ENCODE data around the gene TOR4A. TPM values are rescaled to one million over a fixed set of nuclear protein-coding genes. Genes with fewer than 3 reads are reported as not detected.

TOR4A gene
- total RNA-seq, 2 experiments from 2014 or later: 11.7 to 22.3 TPM

DNA sequence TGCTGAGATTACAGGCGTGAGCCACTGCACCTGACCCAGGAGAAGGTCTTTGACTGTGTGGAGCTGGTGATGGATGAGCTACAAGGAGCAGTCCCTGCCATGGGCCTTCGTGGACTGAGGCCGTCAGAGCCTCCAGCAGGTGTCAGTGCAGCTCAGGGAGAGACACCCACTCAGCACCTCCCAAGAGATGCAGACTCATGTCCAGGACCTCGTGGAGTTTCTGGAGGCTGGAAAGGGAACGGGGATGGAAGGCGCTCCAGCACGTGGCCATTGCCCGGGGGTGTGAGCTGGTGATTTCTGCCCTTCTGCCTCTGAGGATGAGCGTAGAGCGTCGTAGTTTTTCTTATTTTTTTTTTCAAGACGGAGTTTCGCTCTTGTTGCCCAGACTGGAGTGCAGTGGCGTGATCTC lies 9.5 kb downstream of the TOR4A start:
- TF ChIP-seq, protein P1, sequence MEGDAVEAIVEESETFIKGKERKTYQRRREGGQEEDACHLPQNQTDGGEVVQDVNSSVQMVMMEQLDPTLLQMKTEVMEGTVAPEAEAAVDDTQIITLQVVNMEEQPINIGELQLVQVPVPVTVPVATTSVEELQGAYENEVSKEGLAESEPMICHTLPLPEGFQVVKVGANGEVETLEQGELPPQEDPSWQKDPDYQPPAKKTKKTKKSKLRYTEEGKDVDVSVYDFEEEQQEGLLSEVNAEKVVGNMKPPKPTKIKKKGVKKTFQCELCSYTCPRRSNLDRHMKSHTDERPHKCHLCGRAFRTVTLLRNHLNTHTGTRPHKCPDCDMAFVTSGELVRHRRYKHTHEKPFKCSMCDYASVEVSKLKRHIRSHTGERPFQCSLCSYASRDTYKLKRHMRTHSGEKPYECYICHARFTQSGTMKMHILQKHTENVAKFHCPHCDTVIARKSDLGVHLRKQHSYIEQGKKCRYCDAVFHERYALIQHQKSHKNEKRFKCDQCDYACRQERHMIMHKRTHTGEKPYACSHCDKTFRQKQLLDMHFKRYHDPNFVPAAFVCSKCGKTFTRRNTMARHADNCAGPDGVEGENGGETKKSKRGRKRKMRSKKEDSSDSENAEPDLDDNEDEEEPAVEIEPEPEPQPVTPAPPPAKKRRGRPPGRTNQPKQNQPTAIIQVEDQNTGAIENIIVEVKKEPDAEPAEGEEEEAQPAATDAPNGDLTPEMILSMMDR (conservative IDR thresholded peaks at IDR 0.05; ENCODE audit: low read length): peak; percentile 77
- no peak for TF ChIP-seq EZH2phosphoT487 (IDR thresholded peaks at IDR 0.05; ENCODE audit: borderline replicate concordance, low read depth, low read length)
- H3K27ac ChIP-seq (ENCODE audit: low read depth, low read length, poor library complexity, severe bottlenecking): peak overlapping the region; percentile 84
- intact Hi-C loops (cut with micrococcal nuclease; ENCODE audit: unreplicated experiment): loop anchor here (5.0 kb wide), 1 partner anchor 160 kb away; no protein-coding TSS in a partner anchor
- peak; percentile 75 for DNase-seq (ENCODE audit: low spot score)
- ChIA-PET CTCF (ENCODE audit: unreplicated experiment) (interaction anchor here (0.6 to 1.5 kb wide), 4 partner anchors 10 to 98 kb away, joined by 3 to 7 read pairs (median 6); partner anchors contain the start of gene TOR4A), POLR2A (interaction anchor here (0.6 to 1.4 kb wide), 3 partner anchors 10 to 123 kb away, joined by 3 to 4 read pairs (median 3); partner anchors contain the start of gene TOR4A)
- H2AFZ ChIP-seq (ENCODE audit: low read length): no peak overlapping the region
- no peaks in the 10 kb centered on the region for H3K79me2 ChIP-seq (ENCODE audit: insufficient read depth, low read depth, low read length)
- H3K4me1 ChIP-seq (ENCODE audit: insufficient read depth, low read length, poor library complexity, severe bottlenecking): peaks cover 40% of the 10 kb centered on the region
- no peaks in the 10 kb centered on the region for H3K9me2 ChIP-seq (ENCODE audit: insufficient read depth, low read length)
- peaks cover 11% of the 10 kb centered on the region for H3K36me3 ChIP-seq (ENCODE audit: insufficient read depth, low read length)
- H3K9me3 ChIP-seq (ENCODE audit: low read length): no peaks in the 10 kb centered on the region; the same call in 1 of the 2 replicates
- H3K4me3 ChIP-seq (ENCODE audit: low read depth, low read length, poor library complexity, severe bottlenecking): no peak overlapping the region
- peak overlapping the region; percentile 55; the same call in 1 of the 2 replicates for H3K4me2 ChIP-seq (ENCODE audit: low read length)
- no TSS peak for BruUV-seq (replicated peaks)
- no peaks in the 10 kb centered on the region for H4K20me1 ChIP-seq (ENCODE audit: insufficient read depth, low read length)

DNA sequence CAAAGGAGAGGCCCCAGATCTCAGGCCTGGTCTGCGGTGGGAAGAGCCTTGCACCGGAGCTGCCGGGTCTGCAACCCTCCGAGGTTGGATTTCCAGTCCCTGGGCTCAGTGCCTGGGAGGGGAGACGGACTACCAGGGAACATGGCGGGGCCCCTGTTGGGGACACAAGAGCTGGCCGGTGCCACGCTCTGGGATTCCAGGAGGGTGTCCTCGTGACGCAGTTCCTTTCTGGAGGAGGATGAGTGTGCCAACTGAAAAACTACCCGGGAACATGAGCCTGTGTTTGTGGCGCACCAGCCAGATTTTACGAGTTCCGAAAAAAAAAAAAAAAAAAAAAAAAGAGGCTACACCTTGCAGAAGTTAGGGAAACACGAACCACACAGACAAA lies 15.6 kb downstream of the TOR4A start:
- H3K36me3 ChIP-seq (ENCODE audit: insufficient read depth, low read length): no peaks in the 10 kb centered on the region
- ChIA-PET POLR2A (no interaction called here), CTCF (ENCODE audit: unreplicated experiment) (no interaction called here)
- DNase-seq (ENCODE audit: low spot score): no peak
- TF ChIP-seq, protein P1 (conservative IDR thresholded peaks at IDR 0.05; ENCODE audit: low read length): no peak
- TF ChIP-seq EZH2phosphoT487 (IDR thresholded peaks at IDR 0.05; ENCODE audit: borderline replicate concordance, low read depth, low read length): no peak
- no peak overlapping the region for H3K4me3 ChIP-seq (ENCODE audit: low read depth, low read length, poor library complexity, severe bottlenecking)
- H3K4me1 ChIP-seq (ENCODE audit: insufficient read depth, low read length, poor library complexity, severe bottlenecking): peaks cover 22% of the 10 kb centered on the region
- H3K9me2 ChIP-seq (ENCODE audit: insufficient read depth, low read length): no peaks in the 10 kb centered on the region
- intact Hi-C loops (cut with micrococcal nuclease; ENCODE audit: unreplicated experiment): no loop called here
- H4K20me1 ChIP-seq (ENCODE audit: insufficient read depth, low read length): no peaks in the 10 kb centered on the region
- H3K9me3 ChIP-seq (ENCODE audit: low read length): no peaks in the 10 kb centered on the region; the same call in 1 of the 2 replicates
- no peak overlapping the region for H3K27ac ChIP-seq (ENCODE audit: low read depth, low read length, poor library complexity, severe bottlenecking)
- no TSS peak for BruUV-seq (replicated peaks)
- H2AFZ ChIP-seq (ENCODE audit: low read length): no peak overlapping the region
- no peaks in the 10 kb centered on the region for H3K79me2 ChIP-seq (ENCODE audit: insufficient read depth, low read depth, low read length)
- H3K4me2 ChIP-seq (ENCODE audit: low read length): no peak overlapping the region

DNA sequence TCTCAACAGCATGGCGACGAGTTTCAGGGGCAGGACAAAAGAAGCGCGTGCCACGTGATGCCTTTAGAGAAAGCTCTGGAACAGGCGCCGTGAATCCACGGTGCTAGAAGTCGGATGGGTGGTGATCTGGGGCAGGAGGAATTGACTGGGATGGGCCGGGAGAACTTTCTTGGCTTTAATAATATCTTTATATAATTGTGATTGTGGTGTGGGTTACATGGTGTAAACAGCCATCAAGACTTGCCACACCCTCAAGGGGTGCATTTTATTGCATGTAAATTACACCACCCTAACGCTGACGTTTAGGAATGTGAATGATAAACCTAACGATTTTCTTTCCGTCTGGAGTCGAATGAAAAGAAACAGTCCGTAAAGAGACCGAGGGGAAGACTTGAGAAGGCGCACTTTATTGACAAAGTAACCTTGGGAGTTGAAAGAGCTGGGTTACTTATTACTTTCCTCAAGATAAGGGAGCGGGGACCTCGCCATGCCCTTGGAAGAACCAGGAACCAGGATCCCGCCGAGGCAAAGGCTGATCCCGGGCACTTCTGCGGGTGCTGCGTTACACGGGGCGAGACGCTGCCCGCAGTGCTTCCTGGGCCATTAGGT lies 16.1 kb downstream of the TOR4A start:
- POLR2A ChIA-PET: no interaction called here

More for the DNA sequence above, 16.1 kb downstream of the TOR4A start:
- Histone ChIP-seq H3K4me2 (ENCODE audit: low read length) (no peak overlapping the region), H2AFZ (ENCODE audit: low read length) (no peak overlapping the region), H3K9me2 (ENCODE audit: insufficient read depth, low read length) (no peaks in the 10 kb centered on the region), H3K9me3 (ENCODE audit: low read length) (no peaks in the 10 kb centered on the region; the same call in 1 of the 2 replicates), H3K27ac (ENCODE audit: low read depth, low read length, poor library complexity, severe bottlenecking) (no peak overlapping the region), H4K20me1 (ENCODE audit: insufficient read depth, low read length) (no peaks in the 10 kb centered on the region), H3K36me3 (ENCODE audit: insufficient read depth, low read length) (no peaks in the 10 kb centered on the region), H3K4me1 (ENCODE audit: insufficient read depth, low read length, poor library complexity, severe bottlenecking) (peaks cover 22% of the 10 kb centered on the region), H3K4me3 (ENCODE audit: low read depth, low read length, poor library complexity, severe bottlenecking) (no peak overlapping the region), H3K79me2 (ENCODE audit: insufficient read depth, low read depth, low read length) (no peaks in the 10 kb centered on the region)
- DNase-seq (ENCODE audit: low spot score): no peak
- intact Hi-C loops (cut with micrococcal nuclease; ENCODE audit: unreplicated experiment): no loop called here
- CTCF ChIA-PET (ENCODE audit: unreplicated experiment): no interaction called here
- TF ChIP-seq EZH2phosphoT487 (IDR thresholded peaks at IDR 0.05; ENCODE audit: borderline replicate concordance, low read depth, low read length): no peak
- TF ChIP-seq, protein P1 (conservative IDR thresholded peaks at IDR 0.05; ENCODE audit: low read length): no peak
- BruUV-seq (replicated peaks): no TSS peak
